H1 (cell line): ENCODE measurements around the gene PAQR8.

Experiments
- CBX8 ChIP-seq: fragments of 300-800, 300-1000 bp; sonication (generic); IDR thresholded peaks from 2 replicates; pipeline ENCODE4 v1.7.1; 2016; ENCODE audit warnings: low read depth, low read length, borderline replicate concordance
- CEBPB ChIP-seq: IDR thresholded peaks from 2 replicates; pipeline ENCODE4 v1.6.1; 2012; ENCODE audit warnings: low read depth, low read length
- EP300 ChIP-seq, 2 experiments: IDR thresholded peaks; 1 replicate in 1 of 2; 2 replicates in 1 of 2; pipeline ENCODE4 v1.6.1; 2011 to 2012; ENCODE audit warnings: low read depth in 2 of 2, low read length in 2 of 2, mild to moderate bottlenecking in 2 of 2, borderline replicate concordance in 1 of 2, inconsistent platforms in 1 of 2, moderate library complexity in 1 of 2
- EZH2 ChIP-seq: fragments of 200-600 bp; sonication (generic); IDR thresholded peaks from 2 replicates; pipeline ENCODE4 v1.7.1; 2012; ENCODE audit warnings: low read depth, mild to moderate bottlenecking, moderate library complexity, low read length, inconsistent platforms; ENCODE audit not compliant: severe bottlenecking
- JUN ChIP-seq: IDR thresholded peaks from 2 replicates; pipeline ENCODE4 v1.6.1; 2011; ENCODE audit warnings: low read depth, mild to moderate bottlenecking, improper control_type of control experiment, low read length
- MAFK ChIP-seq: IDR thresholded peaks from 2 replicates; pipeline ENCODE4 v1.6.1; 2012; ENCODE audit warnings: low read depth, mild to moderate bottlenecking, improper control_type of control experiment, low read length
- POLR2A ChIP-seq, 2 experiments: IDR thresholded peaks; 1 replicate in 1 of 2; 2 replicates in 1 of 2; pipeline ENCODE4 v1.6.1; 2011; ENCODE audit warnings: low read depth in 2 of 2, low read length in 2 of 2, mild to moderate bottlenecking in 2 of 2; ENCODE audit errors: control extremely low read depth in 1 of 2
- POLR2AphosphoS5 ChIP-seq: IDR thresholded peaks from 2 replicates; pipeline ENCODE4 v1.6.1; 2011; ENCODE audit warnings: low read depth, low read length
- SUZ12 ChIP-seq: fragments of 200-600 bp; sonication (generic); IDR thresholded peaks from 2 replicates; pipeline ENCODE4 v1.6.1; 2012; ENCODE audit warnings: mild to moderate bottlenecking, inconsistent platforms, low read length, moderate library complexity, mixed read lengths
- TAF1 ChIP-seq: IDR thresholded peaks from 2 replicates; pipeline ENCODE4 v1.6.1; 2011; ENCODE audit warnings: mild to moderate bottlenecking, low read depth, low read length
- YY1 ChIP-seq: IDR thresholded peaks from 2 replicates; pipeline ENCODE4 v1.6.1; 2011; ENCODE audit warnings: low read depth, mild to moderate bottlenecking, low read length
- TF ChIP-seq, protein P1 (sequence below), 3 experiments: IDR thresholded peaks; 1 replicate in 2 of 3; 2 replicates in 1 of 3; pipeline versions ENCODE4 v1.5.1 to v1.6.1; 2011; ENCODE audit warnings: low read length in 3 of 3, mild to moderate bottlenecking in 3 of 3, inconsistent platforms in 2 of 3, low read depth in 1 of 3, moderate library complexity in 1 of 3; ENCODE audit not compliant: insufficient read depth in 1 of 3; ENCODE audit errors: control extremely low read depth in 1 of 3
- TF ChIP-seq, protein P2 (sequence below): IDR thresholded peaks from 2 replicates; pipeline ENCODE4 v1.6.1; 2011; ENCODE audit warnings: low read depth, mild to moderate bottlenecking, low read length; ENCODE audit not compliant: insufficient read depth
- TF ChIP-seq, protein P3 (sequence below): IDR thresholded peaks from 2 replicates; pipeline ENCODE4 v1.6.1; 2012; ENCODE audit warnings: inconsistent platforms

DNA sequence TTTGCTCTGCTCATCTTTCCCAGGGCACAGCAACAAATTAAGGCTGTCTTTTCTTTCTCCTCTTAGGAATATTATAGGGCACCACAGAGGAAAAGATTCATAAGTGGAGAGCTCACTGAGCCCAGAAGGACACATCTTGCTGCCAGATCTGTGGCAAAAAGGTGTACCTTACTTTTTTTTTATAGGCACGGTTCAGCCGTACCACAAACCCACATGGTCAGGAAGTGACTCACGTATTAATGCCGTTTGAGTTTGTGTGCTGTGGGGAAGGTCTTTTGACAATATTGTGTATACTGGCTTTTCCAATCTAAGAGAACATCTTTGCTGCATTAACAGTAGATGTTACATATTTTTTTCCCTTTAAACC lies 28.4 kb downstream of the PAQR8 start:
- no peak for TF ChIP-seq MAFK
- TF ChIP-seq, protein P1, sequence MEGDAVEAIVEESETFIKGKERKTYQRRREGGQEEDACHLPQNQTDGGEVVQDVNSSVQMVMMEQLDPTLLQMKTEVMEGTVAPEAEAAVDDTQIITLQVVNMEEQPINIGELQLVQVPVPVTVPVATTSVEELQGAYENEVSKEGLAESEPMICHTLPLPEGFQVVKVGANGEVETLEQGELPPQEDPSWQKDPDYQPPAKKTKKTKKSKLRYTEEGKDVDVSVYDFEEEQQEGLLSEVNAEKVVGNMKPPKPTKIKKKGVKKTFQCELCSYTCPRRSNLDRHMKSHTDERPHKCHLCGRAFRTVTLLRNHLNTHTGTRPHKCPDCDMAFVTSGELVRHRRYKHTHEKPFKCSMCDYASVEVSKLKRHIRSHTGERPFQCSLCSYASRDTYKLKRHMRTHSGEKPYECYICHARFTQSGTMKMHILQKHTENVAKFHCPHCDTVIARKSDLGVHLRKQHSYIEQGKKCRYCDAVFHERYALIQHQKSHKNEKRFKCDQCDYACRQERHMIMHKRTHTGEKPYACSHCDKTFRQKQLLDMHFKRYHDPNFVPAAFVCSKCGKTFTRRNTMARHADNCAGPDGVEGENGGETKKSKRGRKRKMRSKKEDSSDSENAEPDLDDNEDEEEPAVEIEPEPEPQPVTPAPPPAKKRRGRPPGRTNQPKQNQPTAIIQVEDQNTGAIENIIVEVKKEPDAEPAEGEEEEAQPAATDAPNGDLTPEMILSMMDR (IDR thresholded peaks at IDR 0.05; ENCODE audit: control extremely low read depth in 1 of 3, insufficient read depth in 1 of 3, low read depth in 1 of 3, low read length in 3 of 3) = no peak
- TF ChIP-seq JUN = no peak
- TF ChIP-seq, protein P2, sequence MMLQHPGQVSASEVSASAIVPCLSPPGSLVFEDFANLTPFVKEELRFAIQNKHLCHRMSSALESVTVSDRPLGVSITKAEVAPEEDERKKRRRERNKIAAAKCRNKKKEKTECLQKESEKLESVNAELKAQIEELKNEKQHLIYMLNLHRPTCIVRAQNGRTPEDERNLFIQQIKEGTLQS = no peak
- TF ChIP-seq POLR2A (IDR thresholded peaks at IDR 0.05; ENCODE audit: control extremely low read depth in 1 of 2, low read depth in 2 of 2, low read length in 2 of 2) = no peak
- TF ChIP-seq TAF1 = no peak
- TF ChIP-seq YY1 = no peak
- no peak for TF ChIP-seq CBX8
- TF ChIP-seq EP300 (IDR thresholded peaks at IDR 0.05; ENCODE audit: borderline replicate concordance in 1 of 2, low read depth in 2 of 2, low read length in 2 of 2) = no peak
- TF ChIP-seq, protein P3, sequence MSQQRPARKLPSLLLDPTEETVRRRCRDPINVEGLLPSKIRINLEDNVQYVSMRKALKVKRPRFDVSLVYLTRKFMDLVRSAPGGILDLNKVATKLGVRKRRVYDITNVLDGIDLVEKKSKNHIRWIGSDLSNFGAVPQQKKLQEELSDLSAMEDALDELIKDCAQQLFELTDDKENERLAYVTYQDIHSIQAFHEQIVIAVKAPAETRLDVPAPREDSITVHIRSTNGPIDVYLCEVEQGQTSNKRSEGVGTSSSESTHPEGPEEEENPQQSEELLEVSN = no peak
- TF ChIP-seq POLR2AphosphoS5 = no peak
- TF ChIP-seq SUZ12 = no peak
- TF ChIP-seq EZH2 = no peak
- no peak for TF ChIP-seq CEBPB
